ENCODE results near the gene SOX15.

Gene SOX15

DNA sequence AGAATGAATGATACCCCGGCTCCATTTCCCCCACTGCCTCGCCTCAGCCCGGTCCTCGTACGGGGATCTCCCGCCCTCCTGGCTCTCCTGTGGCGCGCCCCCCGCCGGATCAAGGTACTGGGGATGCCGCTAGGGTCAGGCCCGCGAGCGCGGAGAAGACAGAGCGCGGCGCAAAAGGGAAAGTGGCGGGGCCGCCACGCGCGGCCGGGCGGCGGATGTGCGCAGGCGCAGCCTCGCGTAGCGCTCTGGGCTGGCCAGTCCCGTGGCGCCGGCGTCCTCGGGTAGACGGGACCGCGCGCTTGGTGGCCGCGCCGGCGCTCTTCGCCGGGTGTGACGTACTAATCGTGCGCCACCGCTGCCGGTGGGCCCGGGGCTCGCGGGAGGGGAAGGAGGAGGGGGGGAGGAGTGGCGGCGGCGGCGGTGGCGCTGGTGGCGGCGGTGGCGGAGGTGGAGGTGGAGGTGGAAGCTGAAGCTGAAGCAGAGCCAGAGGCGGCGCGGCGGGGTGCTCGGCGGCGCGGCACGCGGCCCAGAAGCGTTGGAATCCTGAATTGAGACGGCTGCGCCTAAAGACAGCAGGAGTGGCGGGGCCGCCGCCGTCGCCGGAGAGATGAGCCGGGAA lies 28.2 kb downstream of the SOX15 start, which contains the start of gene SENP3:
Gene SENP3, plus strand, starts transcription at position 331 of the 619 bp plus-strand sequence. CDS start 1,158 bp downstream, outside the sequence.
- H3K4me3 Mint-ChIP-seq, result peak within 1 kb of the TSS; percentile 93 to 98
- DNase-seq, result peak; percentile 88

DNA sequence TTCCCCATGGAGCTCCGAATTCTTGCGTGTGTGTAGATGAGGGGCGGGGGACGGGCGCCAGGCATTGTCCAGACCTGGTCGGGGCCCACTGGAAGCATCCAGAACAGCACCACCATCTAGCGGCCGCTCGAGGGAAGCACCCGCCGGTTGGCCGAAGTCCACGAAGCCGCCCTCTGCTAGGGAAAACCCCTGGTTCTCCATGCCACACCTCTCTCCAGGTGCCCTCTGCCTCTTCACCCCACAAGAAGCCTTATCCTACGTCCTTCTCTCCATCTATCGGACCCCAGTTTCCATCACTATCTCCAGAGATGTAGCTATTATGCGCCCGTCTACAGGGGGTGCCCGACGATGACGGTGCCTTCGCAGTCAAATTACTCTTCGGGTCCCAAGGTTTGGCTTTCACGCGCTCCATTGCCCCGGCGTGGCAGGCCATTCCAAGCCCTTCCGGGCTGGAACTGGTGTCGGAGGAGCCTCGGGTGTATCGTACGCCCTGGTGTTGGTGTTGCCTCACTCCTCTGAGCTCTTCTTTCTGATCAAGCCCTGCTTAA lies 28.8 kb downstream of the SOX15 start:
- Mint-ChIP-seq H3K4me1 (peaks cover 51 to 64% of the 10 kb centered on the region in 2 donors), H3K27ac (peak overlapping the region; percentile 99), H3K36me3 (peaks cover 24 to 37% of the 10 kb centered on the region in 2 donors), H3K27me3 (no peaks in the 10 kb centered on the region), H3K4me3 (peak overlapping the region; percentile 93 to 98), H3K9me3 (no peaks in the 10 kb centered on the region)
- ATAC-seq (replicated peaks), result peak; percentile 64 to 67
- peak; percentile 83 for DNase-seq

More for the DNA sequence above, 28.2 kb downstream of the SOX15 start, which contains the start of gene SENP3:
- Mint-ChIP-seq H3K4me1 (peaks cover 47 to 60% of the 10 kb centered on the region in 2 donors), H3K27me3 (no peaks in the 10 kb centered on the region), H3K9me3 (no peaks in the 10 kb centered on the region), H3K27ac (peak within 1 kb of the TSS; percentile 99), H3K36me3 (peaks cover 26 to 40% of the 10 kb centered on the region in 2 donors)
- peak; percentile 77 to 78 for ATAC-seq (replicated peaks)

DNA sequence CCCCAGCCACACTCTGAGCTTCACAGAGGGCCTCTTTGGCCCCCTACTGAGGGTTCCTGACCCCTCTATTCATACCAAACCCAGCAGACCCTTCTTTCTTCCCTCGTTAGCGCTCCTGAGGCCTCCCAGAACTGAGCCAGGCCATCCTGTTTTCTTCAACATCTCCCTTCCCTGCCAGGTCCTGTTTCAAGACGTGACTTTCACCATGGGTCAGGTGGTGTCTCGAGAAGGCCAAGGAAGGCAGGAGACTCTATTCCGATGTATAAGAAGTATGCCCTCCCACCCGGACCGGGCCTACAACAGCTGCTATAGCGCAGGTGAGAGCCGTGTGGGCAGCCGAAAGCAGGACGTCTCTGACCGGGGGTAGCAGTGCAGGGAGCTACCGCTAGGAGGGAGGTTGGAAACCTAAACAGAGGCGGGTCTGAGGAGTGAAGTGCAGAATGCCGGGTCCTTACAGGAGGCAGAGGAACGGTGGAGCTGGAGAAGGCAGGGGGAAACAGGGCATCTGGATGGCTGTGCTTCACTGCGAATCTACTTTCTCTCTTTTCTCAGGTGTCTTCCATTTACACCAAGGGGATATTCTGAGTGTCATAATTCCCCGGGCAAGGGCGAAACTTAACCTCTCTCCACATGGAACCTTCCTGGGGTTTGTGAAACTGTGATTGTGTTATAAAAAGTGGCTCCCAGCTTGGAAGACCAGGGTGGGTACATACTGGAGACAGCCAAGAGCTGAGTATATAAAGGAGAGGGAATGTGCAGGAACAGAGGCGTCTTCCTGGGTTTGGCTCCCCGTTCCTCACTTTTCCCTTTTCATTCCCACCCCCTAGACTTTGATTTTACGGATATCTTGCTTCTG lies 29.5 kb downstream of the SOX15 start:
- Mint-ChIP-seq H3K4me1 (peaks cover 54 to 68% of the 10 kb centered on the region in 2 donors), H3K4me3 (peak overlapping the region; percentile 93 to 98), H3K36me3 (peaks cover 18 to 30% of the 10 kb centered on the region in 2 donors), H3K27me3 (no peaks in the 10 kb centered on the region), H3K9me3 (no peaks in the 10 kb centered on the region), H3K27ac (peak overlapping the region; percentile 99)
- DNase-seq (peak; percentile 59), ATAC-seq (replicated peaks) (peak; percentile 47 to 51)

DNA sequence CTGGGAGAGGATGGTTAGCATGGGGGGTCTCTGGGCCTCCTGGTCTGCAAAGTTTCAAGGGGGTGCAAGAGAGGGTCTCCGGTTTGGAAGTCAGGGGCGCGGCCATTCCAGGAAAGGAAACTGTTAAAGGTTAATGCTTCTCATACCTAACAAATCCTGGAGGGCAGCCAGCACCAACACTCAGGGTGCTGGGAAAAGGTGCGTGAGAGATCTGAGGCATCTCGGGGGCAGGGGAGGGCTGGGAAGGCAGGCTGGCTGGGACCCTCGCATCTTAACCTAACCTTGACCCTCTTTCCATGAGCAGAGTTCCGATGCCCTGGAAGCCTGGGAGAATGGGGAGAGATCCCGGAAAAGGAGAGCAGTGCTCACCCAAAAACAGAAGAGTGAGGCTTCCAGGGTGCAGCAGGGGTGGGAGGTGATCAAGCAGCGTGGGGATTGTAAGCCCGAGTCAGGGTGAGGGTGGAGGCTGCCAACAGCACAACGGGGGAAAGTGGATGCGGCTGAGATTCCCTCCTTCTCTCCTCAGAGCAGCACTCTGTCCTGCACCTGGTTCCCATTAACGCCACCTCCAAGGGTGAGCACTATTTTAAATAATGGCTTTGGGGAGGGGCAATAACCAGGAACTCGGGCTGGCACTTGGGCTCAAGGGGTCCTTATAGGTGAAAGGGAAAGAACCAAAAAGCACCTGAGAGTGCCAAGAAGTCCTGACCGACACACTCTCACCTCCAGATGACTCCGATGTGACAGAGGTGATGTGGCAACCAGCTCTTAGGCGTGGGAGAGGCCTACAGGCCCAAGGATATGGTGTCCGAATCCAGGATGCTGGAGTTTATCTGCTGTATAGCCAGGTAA lies 30.3 kb downstream of the SOX15 start:
- Mint-ChIP-seq H3K4me1 (peaks cover 59 to 76% of the 10 kb centered on the region in 2 donors), H3K4me3 (peak overlapping the region; percentile 93 to 98), H3K27ac (peak overlapping the region; percentile 99), H3K9me3 (no peaks in the 10 kb centered on the region), H3K36me3 (peaks cover 14 to 24% of the 10 kb centered on the region in 2 donors), H3K27me3 (no peaks in the 10 kb centered on the region)
- ATAC-seq (replicated peaks) (no peak), DNase-seq (no peak)

DNA sequence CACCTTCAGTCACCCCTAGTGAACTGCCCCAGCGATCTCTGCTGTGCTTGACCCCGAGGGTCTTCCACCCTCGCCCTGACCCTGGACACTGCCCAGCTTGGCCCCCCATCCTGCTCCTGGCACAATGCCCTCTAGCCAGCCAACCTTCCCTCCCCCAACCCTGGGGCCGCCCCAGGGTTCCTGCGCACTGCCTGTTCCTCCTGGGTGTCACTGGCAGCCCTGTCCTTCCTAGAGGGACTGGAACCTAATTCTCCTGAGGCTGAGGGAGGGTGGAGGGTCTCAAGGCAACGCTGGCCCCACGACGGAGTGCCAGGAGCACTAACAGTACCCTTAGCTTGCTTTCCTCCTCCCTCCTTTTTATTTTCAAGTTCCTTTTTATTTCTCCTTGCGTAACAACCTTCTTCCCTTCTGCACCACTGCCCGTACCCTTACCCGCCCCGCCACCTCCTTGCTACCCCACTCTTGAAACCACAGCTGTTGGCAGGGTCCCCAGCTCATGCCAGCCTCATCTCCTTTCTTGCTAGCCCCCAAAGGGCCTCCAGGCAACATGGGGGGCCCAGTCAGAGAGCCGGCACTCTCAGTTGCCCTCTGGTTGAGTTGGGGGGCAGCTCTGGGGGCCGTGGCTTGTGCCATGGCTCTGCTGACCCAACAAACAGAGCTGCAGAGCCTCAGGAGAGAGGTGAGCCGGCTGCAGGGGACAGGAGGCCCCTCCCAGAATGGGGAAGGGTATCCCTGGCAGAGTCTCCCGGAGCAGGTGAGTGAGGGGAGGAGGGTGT lies 31.2 kb downstream of the SOX15 start, which contains the start of gene TNFSF13:
Gene TNFSF13, plus strand, starts transcription at position 207 of the 776 bp plus-strand sequence. Its CDS starts 290 bp downstream, at position 497.
- DNase-seq, result no peak
- H3K4me3 Mint-ChIP-seq, result peak within 1 kb of the TSS; percentile 93 to 98
- peaks cover 12 to 20% of the 10 kb centered on the region in 2 donors for H3K36me3 Mint-ChIP-seq
- no peaks in the 10 kb centered on the region for H3K9me3 Mint-ChIP-seq
- no peaks in the 10 kb centered on the region for H3K27me3 Mint-ChIP-seq
- H3K4me1 Mint-ChIP-seq, result peaks cover 59 to 76% of the 10 kb centered on the region in 2 donors
- H3K27ac Mint-ChIP-seq, result peak within 1 kb of the TSS; percentile 97
- no peak for ATAC-seq (replicated peaks)

DNA sequence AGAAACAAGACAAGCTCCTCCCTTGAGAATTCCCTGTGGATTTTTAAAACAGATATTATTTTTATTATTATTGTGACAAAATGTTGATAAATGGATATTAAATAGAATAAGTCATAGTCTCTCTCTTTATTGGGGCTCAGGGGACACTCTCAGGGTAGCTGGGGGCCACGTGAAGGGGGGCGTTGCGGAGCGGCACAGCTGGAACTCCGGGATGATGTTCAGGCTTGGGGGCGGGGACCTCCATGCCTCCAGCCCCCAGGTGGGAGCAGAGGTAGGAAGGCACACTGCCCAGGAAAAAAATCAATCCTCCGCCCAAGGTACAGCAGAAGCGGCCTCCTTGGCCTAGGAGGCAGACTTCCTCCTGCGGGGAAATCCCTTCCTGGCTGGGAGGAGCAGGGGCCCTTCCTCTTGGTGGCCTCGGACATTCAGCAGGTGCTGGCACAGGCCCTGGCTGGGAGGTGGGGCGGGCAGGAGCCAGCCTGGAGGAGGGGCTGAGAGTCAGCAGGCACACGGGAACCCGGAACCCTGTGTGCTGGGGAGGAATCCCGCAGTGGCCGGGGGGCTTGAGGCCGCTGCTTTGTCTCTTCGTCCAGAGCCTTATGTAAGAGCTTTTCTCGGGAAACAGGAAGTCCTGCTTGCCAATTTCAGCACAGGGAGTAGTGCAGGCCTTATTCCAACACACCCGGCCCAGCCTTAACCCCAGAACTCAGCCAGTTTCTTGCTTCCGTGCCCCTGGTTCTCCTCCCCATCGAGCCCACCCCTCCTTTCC lies 31.9 kb downstream of the SOX15 start:
- H3K4me1 Mint-ChIP-seq, result peaks cover 64 to 81% of the 10 kb centered on the region in 2 donors
- peaks cover 13 to 20% of the 10 kb centered on the region in 2 donors for H3K36me3 Mint-ChIP-seq
- peak overlapping the region; percentile 93 to 98 for H3K4me3 Mint-ChIP-seq
- no peaks in the 10 kb centered on the region for H3K9me3 Mint-ChIP-seq
- peak; percentile 76 for DNase-seq
- H3K27ac Mint-ChIP-seq, result peak overlapping the region; percentile 97
- no peaks in the 10 kb centered on the region for H3K27me3 Mint-ChIP-seq
- peak; percentile 62 to 63 for ATAC-seq (replicated peaks)

DNA sequence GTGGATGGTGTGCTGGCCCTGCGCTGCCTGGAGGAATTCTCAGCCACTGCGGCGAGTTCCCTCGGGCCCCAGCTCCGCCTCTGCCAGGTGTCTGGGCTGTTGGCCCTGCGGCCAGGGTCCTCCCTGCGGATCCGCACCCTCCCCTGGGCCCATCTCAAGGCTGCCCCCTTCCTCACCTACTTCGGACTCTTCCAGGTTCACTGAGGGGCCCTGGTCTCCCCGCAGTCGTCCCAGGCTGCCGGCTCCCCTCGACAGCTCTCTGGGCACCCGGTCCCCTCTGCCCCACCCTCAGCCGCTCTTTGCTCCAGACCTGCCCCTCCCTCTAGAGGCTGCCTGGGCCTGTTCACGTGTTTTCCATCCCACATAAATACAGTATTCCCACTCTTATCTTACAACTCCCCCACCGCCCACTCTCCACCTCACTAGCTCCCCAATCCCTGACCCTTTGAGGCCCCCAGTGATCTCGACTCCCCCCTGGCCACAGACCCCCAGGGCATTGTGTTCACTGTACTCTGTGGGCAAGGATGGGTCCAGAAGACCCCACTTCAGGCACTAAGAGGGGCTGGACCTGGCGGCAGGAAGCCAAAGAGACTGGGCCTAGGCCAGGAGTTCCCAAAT lies 32.6 kb downstream of the SOX15 start:
- Mint-ChIP-seq H3K27me3 (no peaks in the 10 kb centered on the region), H3K27ac (no peak overlapping the region), H3K9me3 (no peaks in the 10 kb centered on the region), H3K4me1 (peaks cover 61 to 79% of the 10 kb centered on the region in 2 donors), H3K36me3 (peaks cover 9 to 13% of the 10 kb centered on the region in 2 donors), H3K4me3 (no peak overlapping the region)
- ATAC-seq (replicated peaks) (no peak), DNase-seq (no peak)

DNA sequence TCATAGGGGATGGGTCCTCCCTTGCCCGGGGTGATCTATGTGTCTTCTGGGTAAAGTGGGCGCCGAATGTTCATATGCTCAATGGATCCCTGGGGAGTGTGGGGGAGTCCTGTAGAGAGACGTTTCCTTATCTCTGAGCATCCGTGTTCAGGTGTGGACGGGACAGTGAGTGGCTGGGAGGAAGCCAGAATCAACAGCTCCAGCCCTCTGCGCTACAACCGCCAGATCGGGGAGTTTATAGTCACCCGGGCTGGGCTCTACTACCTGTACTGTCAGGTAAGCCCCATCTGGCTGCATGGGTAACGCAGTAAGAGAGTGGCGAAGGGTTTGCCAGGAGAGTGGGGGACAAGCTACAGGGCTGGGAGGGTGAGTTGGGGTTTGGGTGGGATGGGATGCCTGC lies 33.3 kb downstream of the SOX15 start:
- Mint-ChIP-seq H3K27me3 (no peaks in the 10 kb centered on the region), H3K27ac (peak overlapping the region; percentile 70), H3K9me3 (no peaks in the 10 kb centered on the region), H3K36me3 (peaks cover 9 to 12% of the 10 kb centered on the region in 2 donors), H3K4me1 (peaks cover 63 to 85% of the 10 kb centered on the region in 2 donors), H3K4me3 (no peak overlapping the region)
- ATAC-seq (replicated peaks) (no peak), DNase-seq (no peak)

DNA sequence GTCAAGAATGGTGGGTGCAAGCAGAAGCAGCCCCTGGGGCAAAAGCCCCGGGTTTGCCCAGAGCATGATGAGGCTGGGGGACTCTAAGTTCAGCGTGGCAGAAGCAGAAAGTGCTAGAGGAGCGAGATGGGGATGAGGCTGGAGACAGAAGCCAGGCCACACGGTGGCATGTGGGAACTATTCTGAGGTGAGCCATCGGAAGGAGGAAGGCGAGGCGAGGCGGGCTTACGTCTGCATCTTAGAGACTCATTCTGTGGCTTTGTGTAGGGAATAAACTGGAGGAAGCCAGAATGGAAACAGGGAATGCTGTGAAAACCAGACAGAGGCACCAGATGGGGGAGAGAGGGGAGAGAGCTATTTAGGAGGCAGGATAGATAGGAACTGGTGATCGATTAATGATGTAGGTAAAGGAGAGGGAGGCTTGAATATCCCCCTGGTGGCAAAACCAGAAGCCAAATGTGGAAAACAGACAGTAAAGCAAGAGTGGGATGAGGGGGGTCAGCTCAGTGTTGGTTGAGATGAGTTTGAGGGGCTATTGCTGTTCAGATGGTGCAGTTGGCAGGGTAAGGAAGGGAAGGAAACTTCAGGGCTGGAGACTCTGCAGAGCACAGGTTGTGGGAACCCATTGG lies 34.5 kb downstream of the SOX15 start:
- DNase-seq, result no peak
- H3K4me1 Mint-ChIP-seq, result peaks cover 67 to 87% of the 10 kb centered on the region in 2 donors
- H3K27ac Mint-ChIP-seq, result peak overlapping the region; percentile 38

DNA sequence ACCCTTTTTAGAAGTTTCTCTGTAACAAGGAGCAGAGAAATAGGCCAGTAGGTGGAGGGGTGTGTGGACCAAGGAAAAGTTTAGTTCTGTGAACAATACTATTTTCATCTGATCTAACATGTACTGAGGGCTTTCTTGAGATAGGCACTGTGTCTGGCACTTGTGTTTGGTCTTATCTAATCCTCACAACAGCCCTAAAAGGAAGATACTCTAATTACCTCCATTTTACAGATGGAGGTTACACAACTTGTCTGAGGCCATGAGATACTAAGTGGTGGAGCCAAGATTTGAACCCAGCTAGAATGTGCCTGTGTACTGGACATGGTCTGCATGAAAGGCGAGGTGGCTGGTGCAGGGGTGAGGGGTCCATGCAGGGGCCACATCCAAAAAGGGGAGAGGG lies 36.5 kb downstream of the SOX15 start:
- Mint-ChIP-seq H3K4me1 (peaks cover 60 to 83% of the 10 kb centered on the region in 2 donors), H3K4me3 (peak overlapping the region; percentile 6 to 29), H3K9me3 (no peaks in the 10 kb centered on the region), H3K36me3 (peaks cover 0 to 4% of the 10 kb centered on the region in 2 donors), H3K27ac (peak overlapping the region; percentile 95), H3K27me3 (no peaks in the 10 kb centered on the region)
- DNase-seq (no peak), ATAC-seq (replicated peaks) (no peak)

More for the DNA sequence above, 34.5 kb downstream of the SOX15 start:
- ATAC-seq (replicated peaks), result no peak
- no peaks in the 10 kb centered on the region for H3K9me3 Mint-ChIP-seq
- H3K36me3 Mint-ChIP-seq, result peaks cover 4 to 6% of the 10 kb centered on the region in 2 donors
- no peak overlapping the region for H3K4me3 Mint-ChIP-seq
- no peaks in the 10 kb centered on the region for H3K27me3 Mint-ChIP-seq

DNA sequence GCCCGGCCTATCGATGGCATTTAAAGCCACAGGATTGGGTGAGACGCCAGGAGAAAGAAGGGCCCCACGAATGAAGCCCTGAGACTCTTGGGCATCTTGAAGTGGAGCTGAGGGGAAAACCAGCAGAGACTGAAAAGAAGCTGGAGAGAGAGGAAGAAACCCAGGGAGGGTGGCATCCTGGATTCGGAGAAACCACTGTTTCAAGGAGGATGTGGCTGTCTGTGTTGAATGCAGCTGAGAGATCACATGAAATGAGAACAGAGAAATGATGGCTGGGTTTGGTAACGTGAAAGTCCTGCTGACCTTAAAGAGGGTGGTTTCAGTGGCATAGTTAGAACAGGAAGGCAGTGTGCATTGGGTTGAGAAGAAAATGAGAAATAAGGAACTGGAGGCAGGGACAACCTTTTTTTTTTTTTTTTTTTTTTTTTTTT lies 37.3 kb downstream of the SOX15 start:
- Mint-ChIP-seq H3K4me1 (peaks cover 58 to 83% of the 10 kb centered on the region in 2 donors), H3K36me3 (peaks cover 0 to 4% of the 10 kb centered on the region in 2 donors), H3K9me3 (no peaks in the 10 kb centered on the region), H3K27ac (peak overlapping the region; percentile 95), H3K4me3 (peak overlapping the region; percentile 3 to 48), H3K27me3 (no peaks in the 10 kb centered on the region)
- peak; percentile 69 for DNase-seq
- peak; percentile 90 for ATAC-seq (replicated peaks)

Data from stimulated activated naive B cell treated with anti-CD40 and anti-IgM and Interleukin-4, amounts not matched to agents 10 μg/mL and 1 μg/mL and 100 μg/mL, for 72 hours (primary cell).